ENCODE data around the gene RPP25L.

DNA sequence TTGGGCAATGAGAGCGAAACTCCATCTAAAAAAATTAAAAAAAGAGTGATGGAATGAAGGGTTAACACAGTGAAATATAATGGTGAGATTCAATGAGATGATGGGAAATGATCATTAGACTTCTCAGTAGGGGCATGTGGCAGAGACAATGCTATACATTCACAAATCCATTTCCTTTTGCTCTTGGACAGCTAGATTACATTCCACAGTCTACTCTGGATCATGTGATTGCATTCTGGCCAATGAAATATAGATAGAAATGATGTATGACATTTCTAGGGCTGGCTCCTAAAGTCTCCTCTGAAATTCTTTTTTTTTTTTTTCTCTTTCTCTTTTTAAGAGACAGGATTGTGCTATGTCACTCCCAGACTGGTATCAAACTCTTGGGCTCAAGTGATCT is 30.8 kb upstream of the RPP25L start:
- TF ChIP-seq, protein P1, sequence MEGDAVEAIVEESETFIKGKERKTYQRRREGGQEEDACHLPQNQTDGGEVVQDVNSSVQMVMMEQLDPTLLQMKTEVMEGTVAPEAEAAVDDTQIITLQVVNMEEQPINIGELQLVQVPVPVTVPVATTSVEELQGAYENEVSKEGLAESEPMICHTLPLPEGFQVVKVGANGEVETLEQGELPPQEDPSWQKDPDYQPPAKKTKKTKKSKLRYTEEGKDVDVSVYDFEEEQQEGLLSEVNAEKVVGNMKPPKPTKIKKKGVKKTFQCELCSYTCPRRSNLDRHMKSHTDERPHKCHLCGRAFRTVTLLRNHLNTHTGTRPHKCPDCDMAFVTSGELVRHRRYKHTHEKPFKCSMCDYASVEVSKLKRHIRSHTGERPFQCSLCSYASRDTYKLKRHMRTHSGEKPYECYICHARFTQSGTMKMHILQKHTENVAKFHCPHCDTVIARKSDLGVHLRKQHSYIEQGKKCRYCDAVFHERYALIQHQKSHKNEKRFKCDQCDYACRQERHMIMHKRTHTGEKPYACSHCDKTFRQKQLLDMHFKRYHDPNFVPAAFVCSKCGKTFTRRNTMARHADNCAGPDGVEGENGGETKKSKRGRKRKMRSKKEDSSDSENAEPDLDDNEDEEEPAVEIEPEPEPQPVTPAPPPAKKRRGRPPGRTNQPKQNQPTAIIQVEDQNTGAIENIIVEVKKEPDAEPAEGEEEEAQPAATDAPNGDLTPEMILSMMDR (IDR thresholded peaks at IDR 0.05): no peak
- no peak for TF ChIP-seq POLR2A (IDR thresholded peaks at IDR 0.05)
